Inflammatory macrophage treated with lipopolysaccharide for 1 hour (primary cell): Measurements from ENCODE around the gene CDH2.

ENCODE experiments used
- DNase-seq, 2 donors: peaks; one replicate each; pipeline ENCODE4 v3.0.0-alpha.2; 2020 to 2022

The CDH2 gene

DNA sequence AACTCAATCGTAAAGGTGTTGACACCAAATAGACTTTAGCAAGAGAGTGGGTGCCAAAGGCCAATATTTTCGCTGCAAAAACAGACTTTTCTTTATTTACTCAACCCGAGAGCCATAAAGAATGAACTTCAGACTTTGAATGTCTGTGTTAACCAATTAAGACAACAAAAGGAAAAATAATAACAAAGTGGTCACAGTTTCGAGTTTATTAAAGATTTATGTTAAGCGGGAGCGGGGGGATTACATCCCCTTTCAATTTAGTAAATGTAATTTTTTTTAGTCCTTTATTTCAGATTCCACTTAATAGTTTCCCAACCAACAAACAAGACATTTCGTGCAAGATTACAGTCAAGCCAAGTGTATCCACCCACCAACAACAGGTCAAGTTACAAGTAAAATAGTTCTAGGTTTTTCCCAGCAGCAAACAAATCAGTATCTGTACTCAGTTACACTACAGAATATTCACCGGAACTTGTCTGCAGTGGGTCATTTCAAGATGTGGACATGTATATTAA is 9.0 kb downstream of the CDH2 start:
- no peak for DNase-seq

DNA sequence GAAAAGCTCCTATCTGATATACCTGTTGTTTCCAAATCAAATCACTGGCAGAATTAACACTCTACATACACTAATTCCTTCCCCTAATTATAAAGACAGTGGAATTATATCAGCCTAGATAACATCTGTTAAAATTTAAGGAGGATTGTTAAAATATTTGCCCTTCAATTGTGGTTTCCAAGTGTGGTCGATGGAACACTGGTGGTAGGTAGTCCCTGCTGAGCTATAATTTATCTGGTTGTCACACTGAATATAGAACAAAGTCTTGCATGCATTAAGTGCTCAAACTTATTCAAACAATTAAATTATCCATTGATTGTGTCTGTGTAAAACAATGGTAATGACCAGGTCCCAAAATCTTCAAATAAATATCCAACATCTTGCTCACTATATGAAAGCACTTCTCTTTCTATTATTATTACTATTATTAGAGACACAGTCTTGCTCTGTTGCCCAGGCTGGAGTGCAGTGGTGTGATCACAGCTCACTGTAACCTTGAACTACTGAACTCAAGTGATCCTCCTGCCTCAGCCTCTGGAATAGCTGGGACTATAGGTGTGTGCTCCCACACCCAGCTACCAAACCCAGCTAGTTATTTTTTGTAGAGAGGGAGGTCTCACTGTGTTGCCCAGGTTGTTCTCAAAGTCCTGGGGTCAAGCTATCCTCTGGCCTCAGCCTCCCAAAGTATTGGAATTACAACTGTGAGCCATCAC is 12.0 kb downstream of the CDH2 start:
- DNase-seq = no peak

DNA sequence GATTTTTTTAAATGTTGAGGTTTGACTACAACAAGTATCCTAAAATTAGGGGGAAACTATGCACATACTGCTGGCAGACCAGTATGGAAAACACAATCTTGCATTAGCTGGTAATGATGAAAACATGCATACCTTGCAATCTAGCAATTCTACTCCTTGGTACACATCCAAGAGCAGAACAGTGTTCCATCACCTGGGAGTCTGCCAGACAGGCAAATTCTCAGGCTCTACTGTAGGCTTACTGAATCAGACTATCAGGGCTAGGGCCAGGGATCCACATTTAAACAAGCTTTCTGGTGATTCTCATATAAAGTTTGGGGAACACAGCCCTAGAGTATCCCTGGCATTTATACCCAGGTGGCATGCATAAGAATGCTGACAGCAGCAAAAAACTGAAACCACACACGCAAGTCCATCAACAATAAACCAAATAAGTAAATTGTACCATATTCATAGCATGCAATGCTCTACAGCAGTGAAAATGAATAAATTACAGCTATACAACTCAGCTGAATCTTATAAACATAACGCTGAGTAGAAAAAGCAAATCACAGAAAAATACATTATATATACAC is 13.6 kb downstream of the CDH2 start:
- no peak for DNase-seq

DNA sequence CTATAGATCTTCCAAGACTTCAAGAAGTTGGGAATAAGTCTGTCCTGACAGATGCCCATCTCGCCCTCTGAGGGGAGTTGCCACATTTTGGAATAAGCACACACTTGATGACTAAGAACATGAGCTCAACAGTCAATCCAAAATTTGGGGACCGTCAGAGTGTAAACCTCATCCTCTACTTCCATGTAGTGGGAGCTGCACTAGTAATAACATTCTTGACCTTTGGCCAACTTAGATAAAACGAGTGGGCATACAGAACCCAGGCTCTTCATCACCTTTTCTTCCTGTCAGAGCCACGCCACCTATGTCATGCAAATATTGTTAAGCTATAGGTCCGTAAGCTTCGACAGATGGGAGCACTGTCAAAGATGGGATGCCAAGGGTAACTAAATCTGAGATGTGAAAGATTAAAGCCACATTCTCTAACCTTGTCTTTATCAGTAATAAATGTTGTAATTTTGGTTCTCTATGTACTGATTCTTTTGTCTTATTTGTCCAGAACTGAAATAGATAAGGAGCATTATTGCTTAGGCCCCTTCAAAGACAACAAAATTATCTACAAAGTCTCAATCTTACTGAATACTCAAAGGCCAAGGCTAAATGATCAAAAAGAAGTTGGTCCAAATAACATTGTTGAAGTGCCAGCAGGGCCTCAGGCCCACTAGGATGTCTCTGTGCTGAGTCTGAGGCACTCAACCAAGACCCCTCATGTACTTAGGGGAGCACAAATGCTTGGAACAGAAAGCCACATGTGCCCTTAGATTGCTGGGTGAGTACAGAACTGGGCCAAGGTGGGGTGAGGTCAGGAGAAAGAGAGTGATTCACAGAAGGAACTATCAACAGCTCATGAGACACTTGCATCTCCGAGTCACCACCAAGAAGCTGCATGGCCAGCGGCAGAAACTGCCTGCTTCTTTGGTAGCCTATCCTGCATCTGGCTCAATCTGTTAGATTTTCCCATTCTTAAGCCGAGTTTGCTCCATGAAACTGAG is 15.0 kb downstream of the CDH2 start:
- no peak for DNase-seq

DNA sequence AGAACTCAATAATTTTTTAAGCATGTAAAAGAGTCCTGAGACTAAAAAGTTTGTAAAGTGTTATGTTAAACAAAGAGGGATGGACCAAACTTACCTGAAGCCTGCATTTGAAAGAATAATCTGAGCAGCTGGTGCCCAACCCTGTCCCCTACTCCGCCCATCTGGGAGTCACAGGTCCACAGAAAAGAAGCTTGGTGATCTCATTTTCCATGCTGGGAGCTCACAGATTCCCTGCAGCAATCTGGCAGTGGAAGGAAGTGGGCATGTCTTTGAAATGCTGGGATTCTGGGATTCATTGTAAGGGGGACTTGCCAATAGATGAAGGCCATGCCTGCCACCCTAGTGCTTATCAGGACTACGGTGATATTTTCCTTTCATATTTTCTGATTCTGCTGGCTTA is 17.9 kb downstream of the CDH2 start:
- DNase-seq = no peak

DNA sequence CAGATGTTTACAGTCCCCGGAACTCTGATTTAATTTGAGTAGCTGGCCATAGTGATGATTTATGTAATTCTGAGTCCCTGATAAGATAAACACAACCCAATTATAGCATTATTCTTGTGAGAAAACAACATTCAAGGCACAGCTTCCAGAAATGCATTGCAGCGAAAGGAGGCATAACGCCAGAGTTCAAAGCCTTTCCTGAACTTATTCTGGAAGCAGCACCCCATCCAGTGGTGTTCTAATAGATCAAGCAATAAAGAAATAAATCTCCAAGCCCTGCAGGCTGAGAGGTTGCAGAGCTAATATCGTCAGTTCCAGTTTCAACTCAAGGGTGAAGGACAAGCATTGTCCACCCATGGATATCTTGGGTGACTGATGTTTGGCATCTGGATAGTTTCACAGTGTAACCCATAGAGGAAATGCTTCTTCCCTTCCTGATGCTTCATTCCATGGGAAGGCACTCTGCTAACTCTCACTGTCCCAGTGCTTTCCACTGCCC is 18.8 kb downstream of the CDH2 start:
- no peak for DNase-seq

DNA sequence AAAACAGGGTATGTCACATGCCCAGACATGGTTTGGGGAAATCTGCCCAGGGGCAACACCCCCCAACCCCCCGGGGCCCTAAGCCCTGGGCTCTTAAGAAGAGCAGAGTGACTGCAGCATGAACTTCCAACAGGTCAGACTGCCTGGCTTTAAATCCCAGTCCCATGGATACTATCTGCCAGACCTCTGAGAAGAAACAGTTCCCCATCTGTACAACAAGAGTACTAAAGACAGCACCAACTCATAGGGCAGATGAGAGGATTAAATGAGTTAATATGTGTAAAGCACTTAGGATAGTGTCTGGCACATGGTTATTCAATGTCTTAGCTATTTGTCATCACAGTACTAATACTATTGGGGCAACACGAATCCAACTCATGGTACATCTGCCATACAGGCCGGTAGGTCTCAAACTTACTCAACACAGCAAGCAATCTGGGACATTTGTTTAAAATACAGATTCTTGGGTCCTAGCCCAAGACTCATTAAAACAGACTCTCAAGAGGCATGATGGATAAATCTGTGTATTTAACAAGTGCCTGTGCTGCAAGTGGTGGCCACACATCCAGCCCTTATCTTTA is 23.4 kb downstream of the CDH2 start:
- DNase-seq = no peak

DNA sequence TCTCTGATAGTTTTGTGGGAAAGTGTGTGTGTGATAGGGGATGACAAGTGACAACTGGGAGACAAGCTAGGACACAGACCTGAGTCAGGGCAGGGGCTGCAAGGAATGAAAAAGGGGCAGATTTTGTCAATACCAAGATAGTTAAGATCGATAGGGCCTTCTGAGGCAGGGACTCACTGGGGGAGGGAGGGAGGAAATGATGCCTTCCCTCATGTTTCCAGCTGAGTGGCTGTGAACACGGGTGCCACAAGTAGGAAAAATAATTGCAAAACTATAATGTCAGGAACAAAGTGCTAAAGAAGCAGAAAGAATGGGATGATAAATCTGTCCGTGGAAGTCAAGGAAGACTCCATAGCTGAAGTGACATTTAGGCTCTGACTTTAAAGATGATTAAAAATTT is 24.2 kb downstream of the CDH2 start:
- DNase-seq = no peak

DNA sequence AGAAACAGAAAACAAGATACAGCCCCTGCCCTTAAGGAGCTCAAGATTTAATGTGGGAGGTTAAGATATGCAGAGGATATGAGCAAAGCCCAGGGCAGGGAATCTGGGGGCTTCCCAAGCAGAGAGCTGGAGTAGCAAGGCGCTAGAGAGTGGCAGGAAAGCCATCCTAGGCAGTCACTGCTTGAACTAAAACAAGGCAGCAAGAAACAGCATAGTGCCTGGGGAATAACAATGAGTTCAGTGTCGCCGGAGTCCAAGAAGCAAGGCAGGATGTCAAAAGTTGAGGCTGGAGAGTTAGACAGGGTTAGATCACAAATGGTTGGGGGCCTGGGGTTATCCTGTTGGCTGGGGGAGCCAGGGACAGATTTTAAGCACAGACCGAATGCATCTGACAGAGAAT is 24.6 kb downstream of the CDH2 start:
- DNase-seq = no peak

DNA sequence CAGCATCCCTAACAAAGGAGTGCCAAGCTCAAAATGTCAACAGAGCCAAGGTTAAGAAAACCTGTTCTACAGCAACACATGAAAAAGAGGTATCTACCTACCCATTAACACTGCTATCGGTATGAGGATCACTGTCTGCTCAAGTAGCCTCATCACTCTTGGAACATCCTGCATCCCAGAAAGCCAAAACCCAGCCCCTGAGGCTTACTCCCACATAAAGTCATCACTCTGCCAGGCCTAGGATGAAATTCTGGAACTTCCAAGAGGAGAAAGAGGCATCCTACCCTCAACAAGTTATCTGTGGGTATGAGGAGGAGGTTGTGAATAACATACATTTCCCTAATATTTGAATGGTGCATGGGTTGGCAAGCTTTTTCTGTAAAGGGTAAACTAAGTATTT is 25.5 kb downstream of the CDH2 start:
- no peak for DNase-seq

DNA sequence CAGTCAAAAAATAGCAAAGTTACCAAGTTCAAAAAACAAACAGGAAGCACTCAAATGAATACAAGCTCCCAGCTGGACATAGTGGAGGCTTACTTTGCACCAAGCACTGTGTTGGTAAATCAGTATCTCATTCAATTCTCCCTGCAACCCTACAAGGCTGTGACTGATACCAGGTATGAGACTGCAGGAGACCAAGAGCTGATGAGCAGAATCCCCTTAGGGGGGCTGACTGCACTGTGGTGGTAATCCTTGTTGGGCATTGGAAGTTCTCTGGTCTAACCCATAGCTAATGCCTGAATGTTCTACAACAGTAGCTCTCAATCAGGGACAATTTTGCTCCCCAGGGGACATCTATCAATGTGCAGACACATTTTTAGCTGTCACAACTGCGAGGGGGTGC is 26.0 kb downstream of the CDH2 start:
- DNase-seq = no peak

DNA sequence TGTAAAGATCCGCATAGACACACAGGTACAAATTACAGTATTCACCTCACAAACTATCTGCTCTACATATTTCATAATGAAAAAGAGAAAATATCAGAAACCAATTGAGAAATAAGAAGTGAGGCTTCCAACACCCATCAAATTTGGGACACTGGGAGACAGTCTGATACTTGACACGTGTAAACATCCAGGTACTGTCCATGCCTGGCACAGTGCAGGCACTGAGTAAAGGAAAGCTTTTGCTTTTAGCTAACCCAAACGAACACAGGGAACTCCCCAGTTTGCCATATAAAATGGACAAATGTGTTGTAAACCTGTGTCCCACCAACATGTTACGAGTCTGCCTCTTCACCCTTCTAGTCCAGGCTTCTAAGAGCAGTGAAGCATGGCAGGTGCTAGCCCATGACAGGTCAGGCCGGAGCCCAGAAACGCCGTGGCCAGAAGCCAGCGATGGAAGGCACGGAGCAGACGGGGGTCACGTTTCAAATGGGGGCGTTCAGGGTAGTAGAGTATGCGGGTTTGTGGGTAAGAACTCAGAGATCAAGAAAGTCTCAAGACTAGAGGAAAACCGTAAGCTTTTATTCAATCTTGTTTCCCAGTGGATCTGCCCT is 27.0 kb downstream of the CDH2 start:
- DNase-seq = no peak

DNA sequence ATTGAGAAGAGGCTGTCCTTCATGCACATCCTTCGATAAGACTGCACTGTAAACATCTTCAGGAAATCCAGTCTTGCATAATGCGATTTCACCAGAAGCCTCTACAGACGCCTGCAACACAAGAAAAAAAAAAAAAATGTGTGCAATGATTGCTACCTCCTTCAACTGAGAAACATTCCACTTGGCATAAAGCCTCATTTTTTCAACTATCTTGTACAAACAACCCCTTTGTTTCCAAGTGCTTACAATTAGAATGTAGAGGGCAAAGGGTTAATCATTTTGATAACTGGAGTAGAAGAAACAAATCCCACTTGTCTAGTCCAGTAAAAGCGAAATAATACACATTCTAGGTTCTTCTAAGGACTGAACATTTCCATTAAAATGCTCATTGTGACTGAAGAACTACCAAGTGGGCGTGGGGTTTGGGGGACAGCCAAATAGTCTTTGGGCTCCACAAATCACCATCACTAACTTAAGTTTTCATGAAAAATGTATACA is 29.2 kb downstream of the CDH2 start:
- peak; percentile 38 to 46 for DNase-seq

DNA sequence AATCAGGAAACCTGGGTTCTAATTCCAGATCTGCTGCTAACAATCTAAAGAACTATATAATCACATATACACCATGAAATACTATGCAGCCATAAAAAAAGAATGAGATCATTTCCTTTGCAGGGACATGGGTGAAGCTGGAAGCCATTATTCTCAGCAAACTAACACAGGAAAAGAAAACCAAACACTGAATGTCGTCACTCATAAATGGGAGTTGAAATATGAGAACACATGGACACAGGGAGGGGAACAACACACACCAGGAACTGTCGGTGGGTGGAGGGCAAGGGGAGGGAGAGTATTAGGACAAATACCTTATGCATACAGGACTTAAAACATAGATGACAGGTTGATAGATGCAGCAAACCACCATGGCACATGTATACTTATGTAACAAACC is 33.2 kb downstream of the CDH2 start:
- DNase-seq = no peak

DNA sequence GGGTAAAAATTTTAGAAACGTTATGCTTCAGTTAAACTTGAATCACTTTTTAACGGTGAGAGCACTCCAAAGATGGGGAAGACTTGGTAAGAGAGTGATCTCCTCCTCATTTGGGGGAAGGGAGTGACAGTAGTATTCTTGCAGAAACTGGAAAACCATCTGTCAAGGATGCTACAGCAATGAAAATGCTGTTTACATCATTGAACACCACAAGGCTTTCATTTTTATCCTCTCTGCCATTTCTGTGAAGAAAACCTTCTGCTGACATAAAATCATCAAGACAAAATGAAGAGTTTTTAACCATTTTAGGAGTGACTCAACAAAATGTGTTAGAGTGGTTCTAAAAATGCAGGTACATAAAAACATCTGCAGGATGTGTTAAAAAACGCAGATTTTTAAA is 38.1 kb downstream of the CDH2 start:
- DNase-seq = no peak

DNA sequence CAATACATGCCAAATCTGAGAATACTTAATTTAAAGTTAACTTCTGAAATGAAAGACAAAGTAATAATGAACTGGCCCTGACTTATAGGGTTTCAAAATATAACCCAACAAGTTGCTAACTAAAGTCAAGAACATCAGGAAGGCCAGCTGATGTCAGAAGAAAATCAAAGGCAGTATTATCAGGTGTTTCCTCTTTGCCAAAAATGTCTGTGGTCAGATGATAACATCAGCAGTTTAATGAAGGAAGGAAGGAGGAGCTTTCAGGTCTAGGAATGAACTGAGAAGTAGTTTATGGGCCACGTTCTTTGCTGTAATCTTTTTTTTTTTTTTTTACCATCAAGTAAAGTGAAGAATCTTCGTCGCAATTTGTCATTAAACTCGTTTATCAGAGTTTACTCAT is 40.9 kb downstream of the CDH2 start:
- no peak for DNase-seq

DNA sequence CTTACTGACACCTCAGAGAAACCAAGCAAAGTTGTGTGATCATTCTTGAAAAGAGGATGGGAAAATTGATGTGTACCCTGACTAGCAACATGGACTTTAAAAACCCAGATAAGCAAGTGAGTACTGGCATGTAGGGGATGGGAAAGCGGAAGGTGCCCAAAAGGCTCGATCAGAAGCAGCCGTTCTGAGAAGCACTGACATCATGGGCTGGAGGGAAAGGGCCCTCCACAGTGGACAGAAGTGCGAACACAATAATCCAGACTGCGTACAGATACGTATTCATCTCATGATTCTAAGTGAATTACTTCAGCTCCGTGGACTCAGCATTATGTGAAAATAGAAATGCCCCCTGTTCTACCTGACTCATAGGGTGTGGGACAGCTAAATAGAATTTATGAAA is 42.2 kb downstream of the CDH2 start:
- no peak for DNase-seq

DNA sequence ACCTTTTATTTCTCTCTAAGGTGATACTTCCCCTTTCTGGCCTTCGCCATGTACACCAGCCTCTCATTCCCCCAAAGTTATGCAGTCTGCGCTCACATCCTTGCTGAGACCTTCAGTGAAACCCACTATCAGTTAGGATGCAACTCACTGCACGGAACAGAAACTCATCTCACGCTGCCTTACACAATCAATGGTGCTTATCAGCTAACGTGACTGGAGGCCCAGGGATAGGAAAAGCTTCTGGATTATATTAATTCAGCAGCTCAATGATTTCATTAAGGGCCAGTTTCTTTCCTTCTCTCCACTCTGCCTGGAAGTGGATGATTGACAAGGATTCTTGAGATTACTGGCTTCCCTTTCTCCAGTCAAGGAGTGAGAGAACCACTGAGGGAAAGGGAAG is 44.8 kb downstream of the CDH2 start:
- DNase-seq = no peak

DNA sequence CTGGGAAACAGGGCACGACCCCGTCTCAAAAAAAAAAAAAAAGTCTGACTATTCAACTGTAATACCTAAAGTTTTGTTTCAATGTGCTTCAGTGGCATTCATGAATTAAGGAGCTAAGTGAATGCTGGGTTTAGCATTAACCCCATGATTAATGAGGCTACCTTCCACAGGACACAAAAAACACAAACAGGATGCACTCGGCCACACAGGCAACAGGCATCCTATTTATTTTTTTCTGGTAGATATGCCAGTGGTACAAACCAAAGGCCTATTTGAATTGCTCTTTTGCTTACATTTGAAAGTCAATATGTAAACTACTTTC is 48.3 kb downstream of the CDH2 start:
- DNase-seq = no peak

DNA sequence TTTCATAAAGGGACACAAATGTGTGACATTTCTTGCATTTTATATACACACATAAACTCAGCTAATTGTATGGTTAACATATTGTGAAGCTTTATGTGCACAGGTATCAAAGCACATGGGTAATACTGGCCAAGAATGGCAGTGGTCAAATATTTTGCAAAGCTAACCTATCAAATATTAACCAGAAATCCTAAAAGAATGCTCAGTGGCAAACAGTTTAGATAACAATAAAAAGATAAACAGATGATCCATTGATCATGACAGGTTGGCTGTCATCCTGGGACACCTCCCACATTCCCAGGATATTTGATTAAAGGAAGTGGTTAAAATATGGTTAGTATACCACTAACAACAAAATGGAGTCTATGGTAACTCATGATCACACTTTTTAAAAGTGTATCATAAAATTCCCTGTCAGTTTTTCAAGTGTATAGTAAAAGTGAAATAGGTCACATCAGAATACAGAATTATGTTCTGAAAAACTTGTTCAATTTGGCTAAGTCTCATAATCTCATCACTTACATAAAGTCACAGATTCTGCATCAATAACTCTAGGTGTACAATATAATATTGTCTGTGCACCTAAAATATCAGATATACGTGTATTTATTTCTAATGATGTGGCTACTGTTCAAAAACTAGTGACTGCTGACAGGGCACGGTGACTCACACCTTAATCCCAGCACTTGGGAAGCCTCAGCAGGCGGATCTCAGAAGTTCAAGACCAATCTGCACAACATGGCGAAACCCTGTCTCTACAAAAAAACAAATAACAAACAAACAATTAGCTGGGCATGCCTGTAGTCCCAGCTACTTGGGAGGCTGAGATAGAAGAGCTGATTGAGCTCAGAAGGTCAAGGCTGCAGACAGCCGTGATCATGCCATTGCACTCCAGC is 48.9 kb downstream of the CDH2 start:
- no peak for DNase-seq

DNA sequence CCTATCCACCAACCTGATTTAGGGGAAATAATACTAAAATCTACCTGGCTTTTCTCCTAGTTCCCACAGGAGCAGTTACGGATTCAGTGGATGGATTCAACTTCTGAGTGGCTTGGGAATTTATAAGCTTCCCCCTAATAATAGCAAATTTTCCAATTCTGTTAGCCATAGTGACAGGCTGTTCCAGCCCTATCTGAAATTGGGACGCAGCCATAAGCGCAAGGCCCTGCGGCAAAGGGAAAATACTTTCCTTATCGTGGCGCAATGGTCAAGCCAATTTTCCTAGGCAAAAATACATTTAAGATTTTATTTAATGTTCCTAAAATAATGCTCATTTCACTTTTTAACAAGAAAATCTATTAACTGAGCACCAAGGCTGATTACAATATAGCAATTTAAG is 49.7 kb downstream of the CDH2 start:
- no peak for DNase-seq

DNA sequence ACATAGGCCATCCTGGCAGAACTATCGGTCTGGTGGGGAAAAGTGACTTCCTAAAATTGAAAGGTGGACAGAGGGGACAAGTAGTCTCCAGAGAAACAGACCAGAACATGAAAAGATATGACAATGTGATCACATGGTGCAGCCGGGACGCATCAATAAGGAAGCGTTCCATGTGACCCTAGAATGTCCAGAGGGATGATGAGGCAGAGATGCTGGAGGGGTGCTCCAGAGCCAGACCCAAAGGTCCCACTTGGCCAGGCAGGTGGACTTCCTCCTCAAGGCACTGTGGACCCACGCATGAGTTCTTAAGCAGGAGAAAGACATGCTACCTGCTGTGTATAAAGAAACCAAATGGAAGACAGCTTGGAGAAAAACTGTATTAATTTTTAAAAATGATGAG is 50.2 kb downstream of the CDH2 start:
- no peak for DNase-seq
